HepG2 (cell line): ENCODE data around the gene TBC1D2B. TPM values are rescaled to one million over a fixed set of nuclear protein-coding genes. Genes with fewer than 3 reads are reported as not detected.

Source experiments
- DMAP1 ChIP-seq: IDR thresholded peaks from 2 replicates; pipeline ENCODE4 v1.6.1; 2016
- KLF11 ChIP-seq: IDR thresholded peaks from 2 replicates; pipeline ENCODE4 v1.6.1; 2016; ENCODE audit warnings: missing compliant biosample characterization
- MTA1 ChIP-seq: sonication (generic); formaldehyde crosslinking; IDR thresholded peaks from 2 replicates; pipeline ENCODE4 v1.4.0; 2020; ENCODE audit warnings: missing genetic modification reagents, mild to moderate bottlenecking, borderline replicate concordance
- NCOR1 ChIP-seq: fragments of 200-600 bp; sonication (generic); IDR thresholded peaks from 2 replicates; pipeline ENCODE4 v1.7.0; 2017; ENCODE audit warnings: antibody characterized with exemption, low read length, borderline replicate concordance
- RAD21 ChIP-seq: fragments of 450-650 bp; formaldehyde crosslinking; IDR thresholded peaks from 2 replicates; pipeline ENCODE4 v1.5.0; 2020; ENCODE audit warnings: mild to moderate bottlenecking
- ZBTB4 ChIP-seq: sonication (generic); formaldehyde crosslinking; IDR thresholded peaks from 2 replicates; pipeline ENCODE4 v1.4.0; 2020; ENCODE audit warnings: missing genetic modification reagents, mild to moderate bottlenecking, borderline replicate concordance
- ZHX1 ChIP-seq: sonication (generic); formaldehyde crosslinking; IDR thresholded peaks from 2 replicates; pipeline ENCODE4 v1.8.1; 2022; ENCODE audit warnings: low read depth, mild to moderate bottlenecking, missing genetic modification reagents
- ZNF30 ChIP-seq: sonication (generic); formaldehyde crosslinking; IDR thresholded peaks from 2 replicates; pipeline ENCODE4 v1.5.0; 2020; ENCODE audit warnings: mild to moderate bottlenecking, missing genetic modification reagents
- ZNF777 ChIP-seq: sonication (generic); formaldehyde crosslinking; IDR thresholded peaks from 2 replicates; pipeline ENCODE4 v1.4.0; 2020; ENCODE audit warnings: missing genetic modification reagents
- ZNF800 ChIP-seq: sonication (generic); formaldehyde crosslinking; IDR thresholded peaks from 2 replicates; pipeline ENCODE4 v1.4.0; 2020; ENCODE audit warnings: missing genetic modification reagents
- ZNF839 ChIP-seq: sonication (generic); formaldehyde crosslinking; IDR thresholded peaks from 2 replicates; pipeline ENCODE4 v1.4.0; 2020; ENCODE audit warnings: missing genetic modification reagents, mild to moderate bottlenecking, borderline replicate concordance
- ZNF850 ChIP-seq: sonication (generic); formaldehyde crosslinking; conservative IDR thresholded peaks from 2 replicates; pipeline ENCODE4 v1.9.0; 2021; ENCODE audit warnings: mild to moderate bottlenecking, missing genetic modification reagents
- polyA plus RNA-seq, 8 experiments: library from polyadenylated mRNA; depleted of rRNA in 3 of 8; stranded (reverse) in 7 of 8; unstranded in 1 of 8; fragments of >200 nt; fragmentation: Illumina TruSeq in 4 of 8; extraction: Trizol in 4 of 8; gene quantifications; 2 replicates each; pipeline versions ENCODE4 v1.2.1 to v1.2.3, GENCODE V29; 2011 to 2016; ENCODE audit warnings: low read depth in 4 of 8, missing spikeins in 1 of 8, mixed read lengths in 1 of 8; ENCODE audit not compliant: insufficient read depth in 1 of 8
- total RNA-seq, 5 experiments: library from RNA; depleted of rRNA; stranded (reverse); fragments of >200 nt; fragmentation: Illumina TruSeq; extraction: Trizol; gene quantifications; 2 replicates each; pipeline ENCODE4 v1.2.3, GENCODE V29; 2016; ENCODE audit warnings: low read depth in 1 of 5
- TF ChIP-seq, protein P1 (sequence below): sonication (generic); formaldehyde crosslinking; IDR thresholded peaks from 2 replicates; pipeline ENCODE4 v1.5.1; 2020; ENCODE audit warnings: mild to moderate bottlenecking, missing genetic modification reagents, moderate library complexity

The TBC1D2B gene
- total and polyA plus RNA-seq, 2 of the 13 experiments (the other 11 are each of a cell fraction or from before 2014, with no cell fraction given), result 10.1 to 14.4 TPM

DNA sequence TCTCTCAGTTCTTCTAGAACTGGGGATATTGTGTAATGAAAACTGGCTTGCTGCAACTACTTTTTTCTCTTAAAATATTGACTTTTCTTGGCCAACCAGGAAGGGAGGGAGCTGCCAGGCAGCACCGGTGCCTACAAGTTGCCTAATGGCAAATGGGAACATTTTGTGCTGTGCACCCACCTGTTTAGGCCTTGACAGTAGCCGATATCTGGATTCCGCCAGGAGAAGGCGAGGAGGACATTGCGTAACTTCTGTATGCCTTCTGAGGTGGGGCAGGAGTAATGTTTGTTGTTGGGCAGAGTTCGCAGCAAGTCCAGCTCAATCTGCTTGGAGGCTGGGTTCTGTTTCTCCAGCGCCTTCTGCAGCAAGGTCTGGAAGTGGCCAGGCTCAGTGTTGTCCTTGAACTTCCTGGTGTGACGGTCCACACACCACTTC, 64.9 kb downstream of the TBC1D2B start (continued):
- peak; percentile 51; the same call in 1 of the 2 replicates for TF ChIP-seq ZHX1 (CRISPR knock-in tag)
- no peak for TF ChIP-seq ZNF850 (CRISPR knock-in tag)
- no peak for TF ChIP-seq ZNF30
- TF ChIP-seq MTA1, result peak; percentile 85; the same call in 1 of the 2 replicates
- no peak for TF ChIP-seq ZNF800 (CRISPR knock-in tag)
- TF ChIP-seq ZBTB4 (CRISPR knock-in tag), result 0 out of 2 replicates have a peak, but pooled peaks have one; percentile 36
- TF ChIP-seq NCOR1, result no peak
- no peak for TF ChIP-seq ZNF839 (CRISPR knock-in tag)
- TF ChIP-seq RAD21 (CRISPR knock-in tag), result 0 out of 2 replicates have a peak, but pooled peaks have one; percentile 19
- TF ChIP-seq DMAP1 (CRISPR knock-in tag), result no peak
- TF ChIP-seq ZNF777 (CRISPR knock-in tag), result no peak
- TF ChIP-seq KLF11, result no peak
- TF ChIP-seq, protein P1, sequence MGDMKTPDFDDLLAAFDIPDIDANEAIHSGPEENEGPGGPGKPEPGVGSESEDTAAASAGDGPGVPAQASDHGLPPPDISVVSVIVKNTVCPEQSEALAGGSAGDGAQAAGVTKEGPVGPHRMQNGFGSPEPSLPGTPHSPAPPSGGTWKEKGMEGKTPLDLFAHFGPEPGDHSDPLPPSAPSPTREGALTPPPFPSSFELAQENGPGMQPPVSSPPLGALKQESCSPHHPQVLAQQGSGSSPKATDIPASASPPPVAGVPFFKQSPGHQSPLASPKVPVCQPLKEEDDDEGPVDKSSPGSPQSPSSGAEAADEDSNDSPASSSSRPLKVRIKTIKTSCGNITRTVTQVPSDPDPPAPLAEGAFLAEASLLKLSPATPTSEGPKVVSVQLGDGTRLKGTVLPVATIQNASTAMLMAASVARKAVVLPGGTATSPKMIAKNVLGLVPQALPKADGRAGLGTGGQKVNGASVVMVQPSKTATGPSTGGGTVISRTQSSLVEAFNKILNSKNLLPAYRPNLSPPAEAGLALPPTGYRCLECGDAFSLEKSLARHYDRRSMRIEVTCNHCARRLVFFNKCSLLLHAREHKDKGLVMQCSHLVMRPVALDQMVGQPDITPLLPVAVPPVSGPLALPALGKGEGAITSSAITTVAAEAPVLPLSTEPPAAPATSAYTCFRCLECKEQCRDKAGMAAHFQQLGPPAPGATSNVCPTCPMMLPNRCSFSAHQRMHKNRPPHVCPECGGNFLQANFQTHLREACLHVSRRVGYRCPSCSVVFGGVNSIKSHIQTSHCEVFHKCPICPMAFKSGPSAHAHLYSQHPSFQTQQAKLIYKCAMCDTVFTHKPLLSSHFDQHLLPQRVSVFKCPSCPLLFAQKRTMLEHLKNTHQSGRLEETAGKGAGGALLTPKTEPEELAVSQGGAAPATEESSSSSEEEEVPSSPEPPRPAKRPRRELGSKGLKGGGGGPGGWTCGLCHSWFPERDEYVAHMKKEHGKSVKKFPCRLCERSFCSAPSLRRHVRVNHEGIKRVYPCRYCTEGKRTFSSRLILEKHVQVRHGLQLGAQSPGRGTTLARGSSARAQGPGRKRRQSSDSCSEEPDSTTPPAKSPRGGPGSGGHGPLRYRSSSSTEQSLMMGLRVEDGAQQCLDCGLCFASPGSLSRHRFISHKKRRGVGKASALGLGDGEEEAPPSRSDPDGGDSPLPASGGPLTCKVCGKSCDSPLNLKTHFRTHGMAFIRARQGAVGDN (CRISPR knock-in tag), result peak; percentile 61
